Suprapubic skin (tissue), 4 donors: ENCODE data around the gene MRPL39.

Experiments used
- CTCF ChIP-seq, 2 donors: fragments of 200-600 bp in 1 of 2; fragments of 450-650 bp in 1 of 2; sonication (generic) in 1 of 2; IDR thresholded peaks; one replicate each; pipeline ENCODE4 v1.5.1; 2016 to 2019; ENCODE audit warnings: antibody characterized with exemption in 2 of 2, mild to moderate bottlenecking in 1 of 2, moderate library complexity in 1 of 2
- EP300 ChIP-seq: sonication (generic); formaldehyde crosslinking; IDR thresholded peaks from one replicate; pipeline ENCODE4 v1.6.1; 2017; ENCODE audit warnings: antibody characterized with exemption
- POLR2A ChIP-seq, 2 donors: fragments of 450-650 bp; IDR thresholded peaks; one replicate each; pipeline ENCODE4 v1.6.1; 2017; ENCODE audit warnings: antibody characterized with exemption in 2 of 2, mild to moderate bottlenecking in 2 of 2, moderate library complexity in 2 of 2
- POLR2AphosphoS5 ChIP-seq, 3 donors: sonication (generic); formaldehyde crosslinking; IDR thresholded peaks; one replicate each; pipeline ENCODE4 v1.6.1; 2017; ENCODE audit warnings: antibody characterized with exemption in 3 of 3

- no peak for TF ChIP-seq CTCF (IDR thresholded peaks at IDR 0.05)
- no peak for TF ChIP-seq POLR2A (IDR thresholded peaks at IDR 0.05)
- TF ChIP-seq EP300, result no peak
- TF ChIP-seq POLR2AphosphoS5 (IDR thresholded peaks at IDR 0.05), result no peak
These were observed 55.7 kb downstream of the MRPL39 start for GRCh38 chr21:25551569-25551968.
